NB4 (cell line): ENCODE measurements around the gene DNHD1.
"Not testable (repeated sequence)": the region's sequence is repeated elsewhere in the genome, so short reads cannot be mapped to it uniquely, and the experiment has no call there.

Experiments used
- DNase-seq: peaks from one replicate; pipeline ENCODE4 v3.0.0; 2010; ENCODE audit warnings: low read depth
- H3K4me3 ChIP-seq: one replicate; pipeline ENCODE4 v1.5.1; 2011; ENCODE audit warnings: mild to moderate bottlenecking, low read depth, low read length, moderate library complexity
- MYC ChIP-seq: IDR thresholded peaks from 2 replicates; pipeline ENCODE4 v1.6.1; 2011; ENCODE audit warnings: low read depth, low read length
- POLR2A ChIP-seq: IDR thresholded peaks from 2 replicates; pipeline ENCODE4 v1.6.1; 2011; ENCODE audit warnings: mild to moderate bottlenecking; ENCODE audit not compliant: insufficient read length; ENCODE audit errors: extremely low read depth
- TF ChIP-seq, protein P1 (sequence below): IDR thresholded peaks from one replicate; pipeline ENCODE4 v1.5.1; 2012; ENCODE audit warnings: low read depth, low read length
- TF ChIP-seq, protein P2 (sequence below): IDR thresholded peaks from 2 replicates; pipeline ENCODE4 v1.6.1; 2011; ENCODE audit warnings: low read depth, low read length

The DNHD1 gene

DNA sequence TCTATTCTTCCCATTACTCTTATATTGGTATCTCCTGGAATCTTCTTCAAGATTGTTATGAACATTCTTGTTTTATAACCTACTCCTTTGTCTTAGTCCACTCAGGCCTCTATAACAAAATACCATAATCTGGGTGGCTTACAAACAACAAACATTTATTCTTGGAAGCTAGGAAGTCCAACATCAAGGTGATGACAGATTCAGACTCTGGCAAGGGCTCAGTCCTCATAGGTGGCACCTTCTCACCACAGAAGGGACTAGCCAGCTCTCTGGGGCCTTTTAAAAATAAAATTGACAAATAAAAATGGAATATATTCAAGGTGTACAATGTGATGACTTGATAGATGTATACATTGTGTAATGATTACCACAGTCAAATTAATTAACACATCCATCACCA lies 19.8 kb downstream of the DNHD1 start:
- DNase-seq: no peak
- TF ChIP-seq MYC (no peak), POLR2A (no peak)
- TF ChIP-seq, protein P1, sequence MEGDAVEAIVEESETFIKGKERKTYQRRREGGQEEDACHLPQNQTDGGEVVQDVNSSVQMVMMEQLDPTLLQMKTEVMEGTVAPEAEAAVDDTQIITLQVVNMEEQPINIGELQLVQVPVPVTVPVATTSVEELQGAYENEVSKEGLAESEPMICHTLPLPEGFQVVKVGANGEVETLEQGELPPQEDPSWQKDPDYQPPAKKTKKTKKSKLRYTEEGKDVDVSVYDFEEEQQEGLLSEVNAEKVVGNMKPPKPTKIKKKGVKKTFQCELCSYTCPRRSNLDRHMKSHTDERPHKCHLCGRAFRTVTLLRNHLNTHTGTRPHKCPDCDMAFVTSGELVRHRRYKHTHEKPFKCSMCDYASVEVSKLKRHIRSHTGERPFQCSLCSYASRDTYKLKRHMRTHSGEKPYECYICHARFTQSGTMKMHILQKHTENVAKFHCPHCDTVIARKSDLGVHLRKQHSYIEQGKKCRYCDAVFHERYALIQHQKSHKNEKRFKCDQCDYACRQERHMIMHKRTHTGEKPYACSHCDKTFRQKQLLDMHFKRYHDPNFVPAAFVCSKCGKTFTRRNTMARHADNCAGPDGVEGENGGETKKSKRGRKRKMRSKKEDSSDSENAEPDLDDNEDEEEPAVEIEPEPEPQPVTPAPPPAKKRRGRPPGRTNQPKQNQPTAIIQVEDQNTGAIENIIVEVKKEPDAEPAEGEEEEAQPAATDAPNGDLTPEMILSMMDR: no peak
- TF ChIP-seq, protein P2, sequence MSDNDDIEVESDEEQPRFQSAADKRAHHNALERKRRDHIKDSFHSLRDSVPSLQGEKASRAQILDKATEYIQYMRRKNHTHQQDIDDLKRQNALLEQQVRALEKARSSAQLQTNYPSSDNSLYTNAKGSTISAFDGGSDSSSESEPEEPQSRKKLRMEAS: no peak
- H3K4me3 ChIP-seq: no peak overlapping the region

DNA sequence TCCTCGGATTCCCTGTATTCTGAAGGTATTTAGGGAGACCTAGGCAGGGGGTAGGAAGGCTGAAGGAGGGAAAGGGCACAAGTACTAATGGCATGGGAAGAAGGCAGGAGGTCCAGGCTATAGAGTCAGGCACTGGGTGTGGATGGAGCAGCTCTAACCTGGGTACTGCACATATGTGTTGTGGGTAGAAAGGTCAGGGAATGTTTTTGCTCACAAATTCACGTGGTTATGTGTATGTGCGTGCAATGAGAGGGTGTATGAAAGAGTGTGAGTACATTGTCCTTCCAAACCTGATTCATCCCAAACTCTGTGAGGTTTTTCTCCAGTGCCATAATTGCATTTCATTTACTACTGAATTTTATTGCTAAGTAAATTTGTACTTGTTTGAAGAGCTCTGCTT lies 23.2 kb downstream of the DNHD1 start:
- TF ChIP-seq, protein P2: no peak
- TF ChIP-seq POLR2A (no peak), MYC (no peak)
- TF ChIP-seq, protein P1: no peak
- DNase-seq: no peak
- H3K4me3 ChIP-seq: no peak overlapping the region

DNA sequence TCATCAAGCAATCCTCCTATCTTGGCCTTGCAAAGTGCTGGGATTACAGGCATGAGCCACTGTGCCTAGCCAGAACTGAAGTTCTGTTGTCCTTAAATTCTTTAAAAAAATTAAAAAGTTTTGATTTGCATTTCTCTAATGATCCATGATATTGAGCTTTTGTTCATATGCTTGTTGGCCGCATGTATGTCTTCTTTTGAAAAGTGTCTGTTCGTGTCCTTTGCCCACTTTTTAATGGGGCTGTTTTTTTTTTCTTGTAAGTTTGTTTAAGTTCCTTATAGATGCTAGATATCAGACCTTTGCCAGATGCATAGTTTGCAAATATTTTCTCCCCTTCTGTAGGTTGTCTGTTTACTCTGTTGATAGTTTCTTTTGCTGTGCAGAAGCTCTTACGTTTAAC lies 24.9 kb downstream of the DNHD1 start:
- H3K4me3 ChIP-seq, DNase-seq: not testable (repeated sequence)

DNA sequence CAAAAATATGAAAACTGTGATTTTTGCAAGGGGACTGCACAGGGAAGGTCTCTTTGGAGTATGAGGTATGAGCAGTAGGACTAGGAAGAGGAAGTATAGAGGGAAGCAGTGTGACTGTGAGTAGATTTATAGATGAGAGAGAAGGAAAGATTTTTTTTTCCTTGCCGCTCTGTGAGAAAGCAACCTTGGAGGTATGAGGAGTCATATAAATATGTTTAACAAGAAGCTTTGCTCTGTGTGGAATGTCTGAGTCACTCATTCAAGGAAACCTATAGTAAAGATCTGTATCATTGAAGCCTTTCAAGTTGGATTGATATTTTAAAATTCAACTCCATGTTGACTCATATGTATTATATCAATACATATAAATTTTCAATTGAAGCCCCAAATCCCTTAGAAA lies 26.2 kb downstream of the DNHD1 start:
- TF ChIP-seq MYC (no peak), POLR2A (no peak)
- TF ChIP-seq, protein P2: no peak
- TF ChIP-seq, protein P1: no peak
- no peak for DNase-seq
- no peak overlapping the region for H3K4me3 ChIP-seq

DNA sequence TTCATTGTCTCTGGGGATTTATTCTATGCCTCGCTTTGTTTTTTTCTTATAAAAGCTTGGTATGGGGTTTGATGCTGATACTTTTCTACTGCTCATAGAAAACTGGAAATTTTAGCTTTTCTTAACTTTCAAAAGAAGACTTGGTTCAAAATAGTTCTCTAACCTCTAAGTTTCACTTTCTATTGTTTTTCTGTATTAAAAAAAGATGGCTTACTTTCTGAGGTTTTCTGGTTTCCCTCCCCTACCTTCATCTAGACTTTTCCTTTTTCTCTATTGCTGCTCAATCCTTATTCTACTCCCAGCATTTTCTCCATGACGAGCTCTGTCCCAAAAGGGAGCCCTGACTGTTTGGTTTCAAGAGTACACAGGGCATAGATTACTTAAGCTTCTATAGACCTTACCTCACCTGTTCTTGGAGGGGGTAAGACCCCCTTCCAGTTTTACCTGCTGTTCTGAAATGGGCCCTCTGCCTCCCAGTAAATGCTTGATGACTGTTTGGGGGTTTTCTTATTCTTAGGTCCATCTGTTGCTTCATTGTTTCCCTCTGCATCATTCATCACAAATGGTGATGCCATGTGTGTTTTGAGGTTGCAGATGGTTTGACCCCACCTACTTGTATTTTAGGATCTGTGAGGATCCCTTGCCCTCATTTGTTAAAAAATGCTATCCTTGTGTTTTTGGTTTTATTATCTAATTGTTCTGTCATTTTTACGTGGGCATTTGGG lies 29.5 kb downstream of the DNHD1 start:
- no peak overlapping the region for H3K4me3 ChIP-seq
- no peak for DNase-seq
- TF ChIP-seq, protein P2: no peak
- TF ChIP-seq, protein P1: no peak
- no peak for TF ChIP-seq POLR2A

DNA sequence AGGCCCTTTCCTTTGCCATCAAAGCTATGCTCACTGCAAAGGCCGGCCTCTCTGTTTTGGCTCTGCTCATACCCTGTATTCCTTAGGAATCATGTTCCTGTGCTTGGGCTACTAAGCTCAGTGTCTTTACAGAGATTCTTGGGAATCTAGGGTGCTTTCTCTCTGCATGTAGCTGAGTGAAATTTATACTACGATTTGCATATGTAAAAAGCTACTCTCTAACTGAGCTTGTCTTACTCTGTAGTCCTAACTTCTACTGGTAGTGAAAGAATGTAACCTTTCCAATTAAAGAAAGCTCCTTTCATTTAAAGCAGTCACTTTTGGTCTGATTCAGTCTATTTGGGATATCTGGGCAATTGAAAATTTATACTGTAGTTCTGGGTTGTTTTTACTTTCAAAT lies 32.2 kb downstream of the DNHD1 start:
- H3K4me3 ChIP-seq: no peak overlapping the region
- DNase-seq: no peak
- TF ChIP-seq, protein P2: no peak
- TF ChIP-seq MYC: no peak
- TF ChIP-seq, protein P1: no peak
- no peak for TF ChIP-seq POLR2A
